HepG2 (cell line): ENCODE data around the gene VAMP2. TPM values are rescaled to one million over a fixed set of nuclear protein-coding genes. Genes with fewer than 3 reads are reported as not detected.
A peak's percentile ranks its signal among the peaks of the same experiment; 100 is the strongest.

Source experiments
- BORCS8-MEF2B ChIP-seq: sonication (generic); formaldehyde crosslinking; IDR thresholded peaks from 2 replicates; pipeline ENCODE4 v1.8.0; 2022; ENCODE audit warnings: mild to moderate bottlenecking, missing genetic modification reagents
- BRCA1 ChIP-seq: sonication (generic); formaldehyde crosslinking; IDR thresholded peaks from 2 replicates; pipeline ENCODE4 v1.4.0; 2020; ENCODE audit warnings: missing genetic modification reagents
- DPF2 ChIP-seq: sonication (generic); formaldehyde crosslinking; IDR thresholded peaks from 2 replicates; pipeline ENCODE4 v1.4.0; 2020; ENCODE audit warnings: mild to moderate bottlenecking, low read depth, missing genetic modification reagents, borderline replicate concordance
- EEA1 ChIP-seq: sonication (generic); formaldehyde crosslinking; IDR thresholded peaks from 2 replicates; pipeline ENCODE4 v1.5.1; 2020; ENCODE audit warnings: mild to moderate bottlenecking, missing genetic modification reagents, borderline replicate concordance
- MEF2D ChIP-seq: sonication (generic); formaldehyde crosslinking; IDR thresholded peaks from 2 replicates; pipeline ENCODE4 v1.5.1; 2020; ENCODE audit warnings: mild to moderate bottlenecking, missing genetic modification reagents
- MXD4 ChIP-seq: IDR thresholded peaks from 2 replicates; pipeline ENCODE4 v1.6.1; 2016; ENCODE audit warnings: mild to moderate bottlenecking, missing biosample characterization, missing genetic modification reagents
- NONO ChIP-seq, 2 experiments: fragments of 450-650 bp in 1 of 2; sonication (generic) in 1 of 2; formaldehyde crosslinking in 1 of 2; IDR thresholded peaks in 1 of 2; conservative IDR thresholded peaks in 1 of 2; 2 replicates each; pipeline versions ENCODE4 v1.6.1 to v1.8.0; 2017 to 2022; ENCODE audit warnings: mild to moderate bottlenecking in 1 of 2, missing genetic modification reagents in 1 of 2, moderate library complexity in 1 of 2
- NR2C2 ChIP-seq: sonication (generic); formaldehyde crosslinking; IDR thresholded peaks from 2 replicates; pipeline ENCODE4 v1.4.0; 2020; ENCODE audit warnings: missing genetic modification reagents, mild to moderate bottlenecking, moderate library complexity, borderline replicate concordance
- NR2F1 ChIP-seq, 2 experiments: fragments of 450-650 bp in 1 of 2; formaldehyde crosslinking in 1 of 2; IDR thresholded peaks; 2 replicates each; pipeline versions ENCODE4 v1.5.0 to v1.6.1; 2016 to 2020; ENCODE audit warnings: mild to moderate bottlenecking in 1 of 2, missing compliant biosample characterization in 1 of 2, missing genetic modification reagents in 1 of 2, moderate library complexity in 1 of 2
- SAP130 ChIP-seq: IDR thresholded peaks from 2 replicates; pipeline ENCODE4 v1.6.1; 2016; ENCODE audit warnings: low read depth
- SNAI1 ChIP-seq: sonication (generic); formaldehyde crosslinking; IDR thresholded peaks from 2 replicates; pipeline ENCODE4 v1.5.0; 2020; ENCODE audit warnings: mild to moderate bottlenecking, missing genetic modification reagents, borderline replicate concordance
- SUZ12 ChIP-seq: fragments of 150-350 bp; IDR thresholded peaks from 2 replicates; pipeline ENCODE4 v1.6.1; 2014; ENCODE audit warnings: low read depth, low read length
- TEAD2 ChIP-seq: sonication (generic); formaldehyde crosslinking; IDR thresholded peaks from 2 replicates; pipeline ENCODE4 v1.9.0; 2021; ENCODE audit warnings: missing genetic modification reagents
- THAP7 ChIP-seq: sonication (generic); formaldehyde crosslinking; IDR thresholded peaks from 2 replicates; pipeline ENCODE4 v1.8.1; 2023; ENCODE audit warnings: mild to moderate bottlenecking, missing genetic modification reagents
- TMF1 ChIP-seq: sonication (generic); formaldehyde crosslinking; IDR thresholded peaks from 2 replicates; pipeline ENCODE4 v1.8.1; 2022; ENCODE audit warnings: low read depth, missing genetic modification reagents
- XBP1 ChIP-seq: sonication (generic); formaldehyde crosslinking; IDR thresholded peaks from 2 replicates; pipeline ENCODE4 v1.5.0; 2020; ENCODE audit warnings: missing genetic modification reagents
- ZNF17 ChIP-seq: sonication (generic); formaldehyde crosslinking; IDR thresholded peaks from 2 replicates; pipeline ENCODE4 v1.5.0; 2020; ENCODE audit warnings: mild to moderate bottlenecking, missing genetic modification reagents
- ZNF232 ChIP-seq: sonication (generic); formaldehyde crosslinking; IDR thresholded peaks from 2 replicates; pipeline ENCODE4 v1.4.0; 2020; ENCODE audit warnings: missing genetic modification reagents, borderline replicate concordance
- ZNF253 ChIP-seq: sonication (generic); formaldehyde crosslinking; IDR thresholded peaks from 2 replicates; pipeline ENCODE4 v1.8.0; 2022; ENCODE audit warnings: mild to moderate bottlenecking, missing genetic modification reagents, borderline replicate concordance
- ZNF674 ChIP-seq: sonication (generic); formaldehyde crosslinking; IDR thresholded peaks from 2 replicates; pipeline ENCODE4 v1.5.0; 2020; ENCODE audit warnings: low read depth, mild to moderate bottlenecking, missing genetic modification reagents
- ZNF703 ChIP-seq: sonication (generic); formaldehyde crosslinking; IDR thresholded peaks from 2 replicates; pipeline ENCODE4 v1.5.1; 2020; ENCODE audit warnings: missing genetic modification reagents, mild to moderate bottlenecking, moderate library complexity, borderline replicate concordance
- ZSCAN29 ChIP-seq: sonication (generic); formaldehyde crosslinking; conservative IDR thresholded peaks from 2 replicates; pipeline ENCODE4 v1.4.0; 2020; ENCODE audit warnings: mild to moderate bottlenecking, missing genetic modification reagents
- polyA plus RNA-seq, 8 experiments: library from polyadenylated mRNA; depleted of rRNA in 3 of 8; stranded (reverse) in 7 of 8; unstranded in 1 of 8; fragments of >200 nt; fragmentation: Illumina TruSeq in 4 of 8; extraction: Trizol in 4 of 8; gene quantifications; 2 replicates each; pipeline versions ENCODE4 v1.2.1 to v1.2.3, GENCODE V29; 2011 to 2016; ENCODE audit warnings: low read depth in 4 of 8, missing spikeins in 1 of 8, mixed read lengths in 1 of 8; ENCODE audit not compliant: insufficient read depth in 1 of 8
- total RNA-seq, 5 experiments: library from RNA; depleted of rRNA; stranded (reverse); fragments of >200 nt; fragmentation: Illumina TruSeq; extraction: Trizol; gene quantifications; 2 replicates each; pipeline ENCODE4 v1.2.3, GENCODE V29; 2016; ENCODE audit warnings: low read depth in 1 of 5
- TF ChIP-seq, protein P1 (sequence below): IDR thresholded peaks from 2 replicates; pipeline ENCODE4 v1.6.1; 2016; ENCODE audit warnings: missing biosample characterization, missing genetic modification reagents, low read depth
- TF ChIP-seq, protein P2 (sequence below): sonication (generic); formaldehyde crosslinking; IDR thresholded peaks from 2 replicates; pipeline ENCODE4 v1.5.1; 2020; ENCODE audit warnings: mild to moderate bottlenecking, moderate library complexity, missing genetic modification reagents
- TF ChIP-seq, protein P3 (sequence below): IDR thresholded peaks from 2 replicates; pipeline ENCODE4 v1.6.1; 2016; ENCODE audit warnings: missing compliant biosample characterization, missing genetic modification reagents, borderline replicate concordance

VAMP2 gene
- total and polyA plus RNA-seq, 2 of the 13 experiments (the other 11 are each of a cell fraction or from before 2014, with no cell fraction given) = 3.9 to 17.2 TPM

DNA sequence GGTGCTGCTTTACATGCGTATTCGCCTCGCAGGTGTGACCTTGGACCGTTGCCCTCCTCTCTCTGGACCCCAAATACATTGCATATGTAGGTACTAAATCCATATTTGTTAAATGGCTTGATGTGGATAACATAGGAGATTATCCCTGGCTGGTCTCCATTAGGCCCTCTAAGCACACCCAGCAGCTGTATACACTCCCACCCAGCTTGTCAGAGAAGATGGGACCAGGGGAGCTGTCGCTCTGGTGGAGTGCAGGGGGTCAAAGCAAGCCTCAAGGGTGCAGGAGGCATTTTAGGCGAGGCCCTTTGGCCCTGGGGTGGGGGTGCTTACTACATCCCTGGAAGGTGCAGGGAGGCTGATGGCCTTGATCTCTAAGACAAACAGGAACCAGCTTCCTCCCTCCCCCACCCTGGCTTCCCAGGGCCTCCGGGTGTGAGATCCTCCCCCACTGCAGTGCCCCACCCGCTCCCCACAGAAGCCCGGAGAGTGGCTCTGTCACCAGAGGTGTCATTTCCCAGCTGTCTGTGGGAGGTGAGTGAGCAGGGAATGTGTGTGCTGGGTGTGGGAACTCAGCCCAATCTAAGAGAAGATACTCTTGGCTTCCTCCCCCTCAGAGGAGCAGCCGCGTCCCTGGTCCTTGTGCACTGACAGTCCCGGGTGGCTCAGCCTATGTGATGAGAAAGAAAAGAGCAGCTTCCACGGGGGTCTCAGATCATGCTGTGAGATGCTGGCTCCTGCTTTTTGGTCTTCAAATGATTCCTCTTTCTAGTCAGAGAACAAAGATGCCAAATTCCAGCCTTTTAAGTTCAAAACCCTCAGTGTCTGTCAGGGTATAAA, 1.4 kb upstream of the VAMP2 start (continued):
- TF ChIP-seq SAP130 (CRISPR knock-in tag) = peak; percentile 63
- TF ChIP-seq BORCS8-MEF2B (CRISPR knock-in tag) = no peak
- no peak for TF ChIP-seq ZNF674 (CRISPR knock-in tag)
- TF ChIP-seq SNAI1 (CRISPR knock-in tag) = no peak; the same call in 1 of the 2 replicates
- TF ChIP-seq DPF2 (CRISPR knock-in tag) = 0 out of 2 replicates have a peak, but pooled peaks have one; percentile 35
- TF ChIP-seq MXD4 (CRISPR knock-in tag) = no peak
- TF ChIP-seq, protein P1, sequence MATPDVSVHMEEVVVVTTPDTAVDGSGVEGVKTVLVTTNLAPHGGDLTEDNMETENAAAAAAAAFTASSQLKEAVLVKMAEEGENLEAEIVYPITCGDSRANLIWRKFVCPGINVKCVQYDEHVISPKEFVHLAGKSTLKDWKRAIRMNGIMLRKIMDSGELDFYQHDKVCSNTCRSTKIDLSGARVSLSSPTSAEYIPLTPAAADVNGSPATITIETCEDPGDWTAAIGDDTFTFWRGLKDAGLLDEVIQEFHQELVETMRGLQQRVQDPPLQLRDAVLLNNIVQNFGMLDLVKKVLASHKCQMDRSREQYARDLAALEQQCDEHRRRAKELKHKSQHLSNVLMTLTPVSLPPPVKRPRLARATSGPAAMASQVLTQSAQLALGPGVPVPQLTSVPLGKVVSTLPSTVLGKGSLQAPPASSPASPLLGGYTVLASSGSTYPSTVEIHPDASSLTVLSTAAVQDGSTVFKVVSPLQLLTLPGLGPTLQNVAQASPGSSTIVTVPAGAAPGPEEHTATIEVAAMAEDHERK = no peak
- TF ChIP-seq TMF1 (CRISPR knock-in tag) = no peak
- TF ChIP-seq ZNF232 (CRISPR knock-in tag) = no peak
- no peak for TF ChIP-seq SUZ12
- TF ChIP-seq XBP1 (CRISPR knock-in tag) = no peak
- TF ChIP-seq, protein P2, sequence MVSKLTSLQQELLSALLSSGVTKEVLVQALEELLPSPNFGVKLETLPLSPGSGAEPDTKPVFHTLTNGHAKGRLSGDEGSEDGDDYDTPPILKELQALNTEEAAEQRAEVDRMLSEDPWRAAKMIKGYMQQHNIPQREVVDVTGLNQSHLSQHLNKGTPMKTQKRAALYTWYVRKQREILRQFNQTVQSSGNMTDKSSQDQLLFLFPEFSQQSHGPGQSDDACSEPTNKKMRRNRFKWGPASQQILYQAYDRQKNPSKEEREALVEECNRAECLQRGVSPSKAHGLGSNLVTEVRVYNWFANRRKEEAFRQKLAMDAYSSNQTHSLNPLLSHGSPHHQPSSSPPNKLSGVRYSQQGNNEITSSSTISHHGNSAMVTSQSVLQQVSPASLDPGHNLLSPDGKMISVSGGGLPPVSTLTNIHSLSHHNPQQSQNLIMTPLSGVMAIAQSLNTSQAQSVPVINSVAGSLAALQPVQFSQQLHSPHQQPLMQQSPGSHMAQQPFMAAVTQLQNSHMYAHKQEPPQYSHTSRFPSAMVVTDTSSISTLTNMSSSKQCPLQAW (CRISPR knock-in tag) = 0 out of 2 replicates have a peak, but pooled peaks have one; percentile 16
- no peak for TF ChIP-seq NR2F1 (CRISPR knock-in tag; IDR thresholded peaks at IDR 0.05)
- no peak for TF ChIP-seq EEA1 (CRISPR knock-in tag)
- no peak for TF ChIP-seq MEF2D (CRISPR knock-in tag)
- peak; percentile 44; the same call in 1 of the 2 replicates for TF ChIP-seq NR2C2 (CRISPR knock-in tag)
- TF ChIP-seq TEAD2 (CRISPR knock-in tag) = no peak
- no peak for TF ChIP-seq ZSCAN29 (CRISPR knock-in tag)
- TF ChIP-seq, protein P3, sequence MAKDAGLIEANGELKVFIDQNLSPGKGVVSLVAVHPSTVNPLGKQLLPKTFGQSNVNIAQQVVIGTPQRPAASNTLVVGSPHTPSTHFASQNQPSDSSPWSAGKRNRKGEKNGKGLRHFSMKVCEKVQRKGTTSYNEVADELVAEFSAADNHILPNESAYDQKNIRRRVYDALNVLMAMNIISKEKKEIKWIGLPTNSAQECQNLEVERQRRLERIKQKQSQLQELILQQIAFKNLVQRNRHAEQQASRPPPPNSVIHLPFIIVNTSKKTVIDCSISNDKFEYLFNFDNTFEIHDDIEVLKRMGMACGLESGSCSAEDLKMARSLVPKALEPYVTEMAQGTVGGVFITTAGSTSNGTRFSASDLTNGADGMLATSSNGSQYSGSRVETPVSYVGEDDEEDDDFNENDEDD = no peak
- no peak for TF ChIP-seq ZNF703 (CRISPR knock-in tag)
- no peak for TF ChIP-seq BRCA1 (CRISPR knock-in tag)
- no peak for TF ChIP-seq NONO (IDR thresholded peaks at IDR 0.05)
- peak; percentile 47 for TF ChIP-seq NONO (CRISPR knock-in tag; conservative IDR thresholded peaks at IDR 0.05)
- no peak for TF ChIP-seq ZNF253
- TF ChIP-seq ZNF17 = no peak
- no peak for TF ChIP-seq THAP7 (CRISPR knock-in tag)
